ENCODE data around the gene KLK12.

Gene KLK12

GRCh38 chr19:51014242-51014641 lies 20.6 kb downstream of the KLK12 start:
- H3K27ac Mint-ChIP-seq = no peak overlapping the region
- H3K27me3 Mint-ChIP-seq = peaks cover 40% of the 10 kb centered on the region
- H3K4me1 Mint-ChIP-seq (ENCODE audit: low read depth) = peaks cover 21% of the 10 kb centered on the region
- no peak overlapping the region for H3K4me3 Mint-ChIP-seq
- no peaks in the 10 kb centered on the region for H3K9me3 Mint-ChIP-seq (ENCODE audit: low read depth)
- H3K36me3 Mint-ChIP-seq = no peaks in the 10 kb centered on the region

GRCh38 chr19:51012661-51013190 lies 22.1 kb downstream of the KLK12 start:
- Mint-ChIP-seq H3K4me1 (ENCODE audit: low read depth) (peaks cover 13% of the 10 kb centered on the region), H3K4me3 (no peak overlapping the region), H3K27ac (no peak overlapping the region), H3K36me3 (no peaks in the 10 kb centered on the region), H3K9me3 (ENCODE audit: low read depth) (no peaks in the 10 kb centered on the region), H3K27me3 (peaks cover 36% of the 10 kb centered on the region)

- no peaks in the 10 kb centered on the region for H3K9me3 Mint-ChIP-seq (ENCODE audit: low read depth)
- H3K27ac Mint-ChIP-seq = no peak overlapping the region
Observed at GRCh38 chr19:51010066-51010795, 24.6 kb downstream of the KLK12 start.

GRCh38 chr19:51009061-51009891 lies 25.5 kb downstream of the KLK12 start:
- Mint-ChIP-seq H3K4me3 (no peak overlapping the region), H3K9me3 (ENCODE audit: low read depth) (no peaks in the 10 kb centered on the region), H3K27me3 (peaks cover 27% of the 10 kb centered on the region), H3K36me3 (no peaks in the 10 kb centered on the region), H3K27ac (no peak overlapping the region), H3K4me1 (ENCODE audit: low read depth) (no peaks in the 10 kb centered on the region)

More at GRCh38 chr19:51010066-51010795, 24.6 kb downstream of the KLK12 start:
- peaks cover 35% of the 10 kb centered on the region for H3K27me3 Mint-ChIP-seq
- H3K4me1 Mint-ChIP-seq (ENCODE audit: low read depth) = no peaks in the 10 kb centered on the region
- H3K36me3 Mint-ChIP-seq = no peaks in the 10 kb centered on the region
- H3K4me3 Mint-ChIP-seq = no peak overlapping the region

- H3K27ac Mint-ChIP-seq = no peak overlapping the region
- H3K4me3 Mint-ChIP-seq = no peak overlapping the region
- no peaks in the 10 kb centered on the region for H3K36me3 Mint-ChIP-seq
- no peaks in the 10 kb centered on the region for H3K4me1 Mint-ChIP-seq (ENCODE audit: low read depth)
- peaks cover 21% of the 10 kb centered on the region for H3K27me3 Mint-ChIP-seq
- H3K9me3 Mint-ChIP-seq (ENCODE audit: low read depth) = no peaks in the 10 kb centered on the region
Observed at GRCh38 chr19:51007488-51007887, 27.3 kb downstream of the KLK12 start.

- Mint-ChIP-seq H3K27me3 (peaks cover 25% of the 10 kb centered on the region), H3K4me3 (no peak overlapping the region), H3K36me3 (no peaks in the 10 kb centered on the region), H3K4me1 (ENCODE audit: low read depth) (no peaks in the 10 kb centered on the region), H3K9me3 (ENCODE audit: low read depth) (no peaks in the 10 kb centered on the region), H3K27ac (no peak overlapping the region)
Observed at GRCh38 chr19:51006406-51006805, 28.4 kb downstream of the KLK12 start.

GRCh38 chr19:51005248-51005647 lies 29.6 kb downstream of the KLK12 start:
- no peaks in the 10 kb centered on the region for H3K4me1 Mint-ChIP-seq (ENCODE audit: low read depth)
- no peak overlapping the region for H3K4me3 Mint-ChIP-seq
- H3K27ac Mint-ChIP-seq = no peak overlapping the region
- H3K36me3 Mint-ChIP-seq = no peaks in the 10 kb centered on the region
- H3K9me3 Mint-ChIP-seq (ENCODE audit: low read depth) = no peaks in the 10 kb centered on the region
- H3K27me3 Mint-ChIP-seq = peaks cover 23% of the 10 kb centered on the region

GRCh38 chr19:51003316-51003715 lies 31.5 kb downstream of the KLK12 start:
- Mint-ChIP-seq H3K9me3 (ENCODE audit: low read depth) (no peaks in the 10 kb centered on the region), H3K36me3 (no peaks in the 10 kb centered on the region), H3K27ac (no peak overlapping the region), H3K4me1 (ENCODE audit: low read depth) (no peaks in the 10 kb centered on the region), H3K27me3 (peaks cover 29% of the 10 kb centered on the region), H3K4me3 (no peak overlapping the region)

GRCh38 chr19:51002542-51003311 lies 32.1 kb downstream of the KLK12 start:
- Mint-ChIP-seq H3K4me3 (no peak overlapping the region), H3K4me1 (ENCODE audit: low read depth) (no peaks in the 10 kb centered on the region), H3K36me3 (no peaks in the 10 kb centered on the region), H3K9me3 (ENCODE audit: low read depth) (no peaks in the 10 kb centered on the region), H3K27ac (no peak overlapping the region), H3K27me3 (peaks cover 32% of the 10 kb centered on the region)

GRCh38 chr19:51002089-51002532 lies 32.7 kb downstream of the KLK12 start:
- Mint-ChIP-seq H3K36me3 (no peaks in the 10 kb centered on the region), H3K4me1 (ENCODE audit: low read depth) (no peaks in the 10 kb centered on the region), H3K27ac (no peak overlapping the region), H3K9me3 (ENCODE audit: low read depth) (no peaks in the 10 kb centered on the region), H3K4me3 (no peak overlapping the region), H3K27me3 (peaks cover 27% of the 10 kb centered on the region)

- H3K4me3 Mint-ChIP-seq = no peak within 1 kb of the TSS
- no peaks in the 10 kb centered on the region for H3K4me1 Mint-ChIP-seq (ENCODE audit: low read depth)
- H3K27ac Mint-ChIP-seq = no peak within 1 kb of the TSS
- H3K9me3 Mint-ChIP-seq (ENCODE audit: low read depth) = no peaks in the 10 kb centered on the region
- H3K27me3 Mint-ChIP-seq = peaks cover 29% of the 10 kb centered on the region
- H3K36me3 Mint-ChIP-seq = no peaks in the 10 kb centered on the region
Observed at GRCh38 chr19:51001515-51001914, 33.3 kb downstream of the KLK12 start, which contains the start of gene KLK8. KLK8 (minus strand) TSS chr19:51001604; CDS start chr19:51001167, 437 bp downstream.

GRCh38 chr19:51000981-51001380 lies 33.8 kb downstream of the KLK12 start:
- H3K27me3 Mint-ChIP-seq = peaks cover 26% of the 10 kb centered on the region
- H3K4me3 Mint-ChIP-seq = no peak overlapping the region
- no peaks in the 10 kb centered on the region for H3K36me3 Mint-ChIP-seq
- no peaks in the 10 kb centered on the region for H3K9me3 Mint-ChIP-seq (ENCODE audit: low read depth)
- no peaks in the 10 kb centered on the region for H3K4me1 Mint-ChIP-seq (ENCODE audit: low read depth)
- H3K27ac Mint-ChIP-seq = no peak overlapping the region

GRCh38 chr19:51000426-51000825 lies 34.4 kb downstream of the KLK12 start:
- no peaks in the 10 kb centered on the region for H3K4me1 Mint-ChIP-seq (ENCODE audit: low read depth)
- H3K27ac Mint-ChIP-seq = no peak overlapping the region
- no peaks in the 10 kb centered on the region for H3K36me3 Mint-ChIP-seq
- H3K9me3 Mint-ChIP-seq (ENCODE audit: low read depth) = no peaks in the 10 kb centered on the region
- no peak overlapping the region for H3K4me3 Mint-ChIP-seq
- peaks cover 26% of the 10 kb centered on the region for H3K27me3 Mint-ChIP-seq

GRCh38 chr19:50998686-50999085 lies 36.1 kb downstream of the KLK12 start:
- Mint-ChIP-seq H3K9me3 (ENCODE audit: low read depth) (peaks cover 3% of the 10 kb centered on the region), H3K27me3 (peaks cover 25% of the 10 kb centered on the region), H3K4me1 (ENCODE audit: low read depth) (no peaks in the 10 kb centered on the region), H3K4me3 (no peak overlapping the region), H3K27ac (no peak overlapping the region), H3K36me3 (no peaks in the 10 kb centered on the region)

Measured in activated naive CD8-positive, alpha-beta T cell (primary cell).